B cell (primary cell): ENCODE results near the gene CBX7. TPM values are rescaled to one million over a fixed set of nuclear protein-coding genes. Genes with fewer than 3 reads are reported as not detected.

Experiments used
- ATAC-seq: fragments of 200-7000 bp; cut with Tn5 transposase; one replicate; pipeline ENCODE4 v1.10.0; 2021; ENCODE audit warnings: low read depth, mild to moderate bottlenecking, moderate number of reproducible peaks, moderate library complexity
- CTCF ChIA-PET: fragments of 350-600 bp; sonication (Branson Sonifier 250); formaldehyde crosslinking; loops from one replicate; lab custom pipeline; 2021; ENCODE audit warnings: antibody characterized with exemption, inconsistent platforms; lab: Charles Lee
- POLR2A ChIA-PET: fragments of 350-600 bp; sonication (Branson Sonifier 250); formaldehyde crosslinking; loops from one replicate; lab custom pipeline; 2021; ENCODE audit warnings: antibody characterized with exemption; lab: Charles Lee
- DNase-seq: peaks from one replicate; pipeline ENCODE4 v3.0.0; 2013
- H2AFZ ChIP-seq: 2 replicates; pipeline ENCODE4 v1.6.1; 2012; ENCODE audit warnings: mild to moderate bottlenecking, low read depth, low read length; ENCODE audit not compliant: insufficient read depth, poor library complexity, severe bottlenecking
- H3K27ac ChIP-seq, 2 donors: 1 replicate in 1 of 2; 2 replicates in 1 of 2; pipeline ENCODE4 v1.5.1; 2012 to 2013; ENCODE audit warnings: low read length in 2 of 2, mild to moderate bottlenecking in 2 of 2, moderate library complexity in 1 of 2
- H3K27me3 ChIP-seq, 4 experiments: fragments of 200-600 bp in 1 of 4; sonication (generic) in 1 of 4; replicated peaks in 1 of 4; 1 replicate in 2 of 4; 2 replicates in 2 of 4; pipeline versions ENCODE4 v1.6.1 to v1.7.0; 2013 to 2016; ENCODE audit warnings: low read length in 3 of 4, mild to moderate bottlenecking in 2 of 4, mixed read lengths in 1 of 4, moderate library complexity in 1 of 4; ENCODE audit not compliant: insufficient read depth in 4 of 4, control insufficient read depth in 3 of 4; ENCODE audit errors: control extremely low read depth in 1 of 4
- H3K36me3 ChIP-seq, 2 experiments: replicated peaks in 1 of 2; 1 replicate in 1 of 2; 2 replicates in 1 of 2; pipeline versions ENCODE4 v1.6.1 to v1.7.1; 2013; ENCODE audit warnings: low read length in 1 of 2; ENCODE audit not compliant: insufficient read depth in 2 of 2, control insufficient read depth in 1 of 2; ENCODE audit errors: control extremely low read depth in 1 of 2, extremely low read depth in 1 of 2
- H3K4me1 ChIP-seq, 2 donors: fragments of 200-600 bp in 1 of 2; sonication (generic) in 1 of 2; 1 replicate in 1 of 2; 2 replicates in 1 of 2; pipeline versions ENCODE4 v1.5.1 to v1.6.1; 2013 to 2017; ENCODE audit warnings: low read length in 2 of 2; ENCODE audit not compliant: control insufficient read depth in 2 of 2, insufficient read depth in 2 of 2
- H3K4me2 ChIP-seq: replicated peaks from 2 replicates; pipeline ENCODE3; 2012; ENCODE audit warnings: mild to moderate bottlenecking, low read depth, low read length; ENCODE audit not compliant: poor library complexity, severe bottlenecking
- H3K4me3 ChIP-seq, 5 experiments: fragments of 200-600 bp in 1 of 5; sonication (generic) in 1 of 5; 1 replicate in 3 of 5; 2 replicates in 2 of 5; pipeline versions ENCODE4 v1.5.1 to v1.7.0; 2011 to 2016; ENCODE audit warnings: low read length in 4 of 5, mild to moderate bottlenecking in 4 of 5, low read depth in 2 of 5, control low read depth in 1 of 5, moderate library complexity in 1 of 5; ENCODE audit not compliant: insufficient read depth in 1 of 5; ENCODE audit errors: control extremely low read depth in 1 of 5, extremely low read depth in 1 of 5
- H3K79me2 ChIP-seq: fragments of 200-600 bp; sonication (generic); one replicate; pipeline ENCODE4 v1.6.0; 2016; ENCODE audit warnings: low read length; ENCODE audit not compliant: control insufficient read depth, insufficient read depth
- H3K9ac ChIP-seq: fragments of 200-600 bp; sonication (generic); 2 replicates; pipeline ENCODE4 v1.6.1; 2017; ENCODE audit warnings: mild to moderate bottlenecking, low read length, moderate library complexity
- H3K9me3 ChIP-seq, 3 donors: one replicate each; pipeline versions ENCODE4 v1.6.1 to v1.7.1; 2013; ENCODE audit warnings: low read length in 2 of 3; ENCODE audit not compliant: control insufficient read depth in 2 of 3, insufficient read depth in 1 of 3; ENCODE audit errors: control extremely low read depth in 1 of 3
- H4K20me1 ChIP-seq: 2 replicates; pipeline ENCODE4 v1.6.0; 2012; ENCODE audit warnings: mild to moderate bottlenecking, low read length; ENCODE audit not compliant: insufficient read depth, control insufficient read depth, poor library complexity, severe bottlenecking
- H3K27ac Mint-ChIP-seq: one replicate; pipeline ENCODE4 v1.8.0; 2021; ENCODE audit warnings: mixed read lengths
- H3K27me3 Mint-ChIP-seq: one replicate; pipeline ENCODE4 v1.8.0; 2021; ENCODE audit warnings: mixed read lengths
- H3K4me1 Mint-ChIP-seq: one replicate; pipeline ENCODE4 v1.8.0; 2021; ENCODE audit warnings: mixed read lengths
- H3K4me3 Mint-ChIP-seq: one replicate; pipeline ENCODE4 v1.8.0; 2021; ENCODE audit warnings: mixed read lengths
- H3K9me3 Mint-ChIP-seq: one replicate; pipeline ENCODE4 v1.8.0; 2022; ENCODE audit warnings: mixed read lengths; ENCODE audit not compliant: insufficient read depth
- EZH2 ChIP-seq: IDR thresholded peaks from 2 replicates; pipeline ENCODE4 v1.6.1; 2012; ENCODE audit warnings: borderline replicate concordance, low read depth, mild to moderate bottlenecking, moderate library complexity, low read length; ENCODE audit not compliant: insufficient read depth, poor library complexity, severe bottlenecking
- WGBS: methylation state at CpG from one replicate; pipeline ENCODE4 v1.1.5; 2013; ENCODE audit warnings: missing lambda C conversion rate; ENCODE audit not compliant: insufficient coverage; 5-methylcytosine and 5-hydroxymethylcytosine counted together
- intact Hi-C: fragments of 100-400 bp; cut with micrococcal nuclease; formaldehyde crosslinking; loops from one replicate; pipeline ENCODE4 v1.10.0; 2022
- polyA plus RNA-seq: library from polyadenylated mRNA; depleted of rRNA; stranded (reverse); fragments of >200 nt; gene quantifications from 2 replicates; pipeline ENCODE4 v1.2.3, GENCODE V29; 2012
- total RNA-seq, 2 donors: library from RNA; stranded (reverse); fragments of 120-200 nt in 1 of 2; gene quantifications; 1 replicate in 1 of 2; 2 replicates in 1 of 2; pipeline versions ENCODE4 v1.2.3 to v1.2.4, GENCODE V29; 2013 to 2022
- TF ChIP-seq, protein P1 (sequence below): fragments of 200-600 bp; IDR thresholded peaks from one replicate; pipeline ENCODE4 v1.8.0; 2022; ENCODE audit warnings: antibody characterized with exemption, mild to moderate bottlenecking

CBX7 gene
- total and polyA plus RNA-seq, 2 donors (not counting 1 experiment from before 2014, with no cell fraction given): 83.6 to 141 TPM

DNA sequence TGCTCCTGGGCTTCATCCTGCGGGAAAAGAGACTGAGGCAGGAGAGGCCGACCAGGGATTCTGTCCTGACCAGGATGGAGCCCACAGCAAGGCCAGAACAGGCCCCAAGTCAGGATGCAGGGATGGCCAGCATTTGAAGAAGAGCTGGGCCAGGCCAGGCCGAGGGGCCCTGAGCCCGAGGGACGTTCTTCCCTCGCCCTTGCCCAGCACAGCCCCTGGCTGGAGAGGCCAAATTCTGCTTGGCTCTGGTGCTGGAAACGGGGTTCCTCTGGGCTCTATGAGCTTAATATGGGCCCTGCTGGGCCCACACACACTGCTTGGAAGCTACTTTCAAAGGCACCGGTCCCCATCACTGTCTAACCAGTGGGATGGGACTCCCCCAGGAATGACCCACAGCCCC is 67.8 kb downstream of the CBX7 start:
- ChIA-PET POLR2A (interaction anchor here (0.6 to 1.5 kb wide), 3 partner anchors 12 to 71 kb away, joined by 3 to 5 read pairs (median 3); no protein-coding TSS in a partner anchor), CTCF (no interaction called here)
- Histone ChIP-seq H3K4me2 (no peak overlapping the region), H3K9me3 (no peaks in the 10 kb centered on the region), H3K36me3 (peaks cover 6 to 55% of the 10 kb centered on the region in 2 experiments), H3K4me3 (no peak overlapping the region), H3K4me1 (peaks cover 16 to 25% of the 10 kb centered on the region in 2 donors), H3K79me2 (peaks cover 40% of the 10 kb centered on the region), H4K20me1 (peaks cover 11% of the 10 kb centered on the region), H2AFZ (no peak overlapping the region), H3K9ac (no peak overlapping the region), H3K27ac (no peak overlapping the region), H3K27me3 (no peaks in the 10 kb centered on the region)
- intact Hi-C loops: no loop called here
- 97% methylated on average over 8 of the region's 8 CpGs for WGBS
- no peak for ATAC-seq
- H3K27ac Mint-ChIP-seq: no peak overlapping the region
- H3K27me3 Mint-ChIP-seq: no peaks in the 10 kb centered on the region
- H3K4me3 Mint-ChIP-seq: no peak overlapping the region
- DNase-seq: no peak
- TF ChIP-seq, protein P1, sequence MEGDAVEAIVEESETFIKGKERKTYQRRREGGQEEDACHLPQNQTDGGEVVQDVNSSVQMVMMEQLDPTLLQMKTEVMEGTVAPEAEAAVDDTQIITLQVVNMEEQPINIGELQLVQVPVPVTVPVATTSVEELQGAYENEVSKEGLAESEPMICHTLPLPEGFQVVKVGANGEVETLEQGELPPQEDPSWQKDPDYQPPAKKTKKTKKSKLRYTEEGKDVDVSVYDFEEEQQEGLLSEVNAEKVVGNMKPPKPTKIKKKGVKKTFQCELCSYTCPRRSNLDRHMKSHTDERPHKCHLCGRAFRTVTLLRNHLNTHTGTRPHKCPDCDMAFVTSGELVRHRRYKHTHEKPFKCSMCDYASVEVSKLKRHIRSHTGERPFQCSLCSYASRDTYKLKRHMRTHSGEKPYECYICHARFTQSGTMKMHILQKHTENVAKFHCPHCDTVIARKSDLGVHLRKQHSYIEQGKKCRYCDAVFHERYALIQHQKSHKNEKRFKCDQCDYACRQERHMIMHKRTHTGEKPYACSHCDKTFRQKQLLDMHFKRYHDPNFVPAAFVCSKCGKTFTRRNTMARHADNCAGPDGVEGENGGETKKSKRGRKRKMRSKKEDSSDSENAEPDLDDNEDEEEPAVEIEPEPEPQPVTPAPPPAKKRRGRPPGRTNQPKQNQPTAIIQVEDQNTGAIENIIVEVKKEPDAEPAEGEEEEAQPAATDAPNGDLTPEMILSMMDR: no peak
- no peak for TF ChIP-seq EZH2
- no peaks in the 10 kb centered on the region for H3K9me3 Mint-ChIP-seq
- H3K4me1 Mint-ChIP-seq: peaks cover 33% of the 10 kb centered on the region

DNA sequence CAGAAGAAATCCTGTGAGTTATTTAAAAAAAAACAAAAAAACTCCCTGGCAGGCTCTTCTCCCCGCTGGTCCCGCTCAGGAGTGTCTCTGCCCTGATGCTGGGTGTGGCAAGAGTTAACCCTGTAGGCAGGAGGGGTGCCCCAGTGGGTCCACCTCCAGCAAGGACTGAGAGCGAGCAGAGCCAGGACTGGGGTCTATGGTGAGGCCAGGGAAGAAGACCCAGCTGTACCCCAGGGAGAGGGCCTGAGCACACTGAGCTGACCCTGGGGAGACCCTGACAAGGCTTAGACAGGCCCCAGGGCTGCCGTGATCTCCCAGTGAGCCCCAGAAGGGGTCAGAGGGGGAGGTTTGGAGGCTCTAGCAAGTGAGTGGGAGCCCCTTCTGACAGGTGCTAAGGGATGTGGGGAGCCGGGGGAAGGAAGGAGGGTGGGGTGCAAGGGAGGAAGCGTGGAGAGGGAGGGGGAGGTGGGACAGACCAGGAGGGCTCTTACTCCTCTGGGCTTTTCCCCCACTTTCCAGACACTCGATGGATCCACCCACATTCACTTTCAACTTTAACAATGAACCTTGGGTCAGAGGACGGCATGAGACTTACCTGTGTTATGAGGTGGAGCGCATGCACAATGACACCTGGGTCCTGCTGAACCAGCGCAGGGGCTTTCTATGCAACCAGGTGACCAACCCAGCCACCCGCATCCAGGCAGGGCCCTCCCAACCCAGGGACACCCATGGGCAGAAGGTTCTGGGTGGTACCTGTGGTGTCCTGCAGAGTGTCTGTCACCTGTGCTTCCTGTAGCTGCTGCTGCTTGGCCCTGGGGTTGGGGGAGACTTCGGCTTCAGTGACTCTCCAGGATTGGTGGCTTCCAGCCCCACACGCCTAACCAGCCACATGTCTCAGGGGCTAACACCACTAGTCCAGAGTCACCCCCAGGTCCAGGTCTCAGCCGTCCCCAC is 69.0 kb downstream of the CBX7 start:
- Histone ChIP-seq H3K27ac (no peak overlapping the region), H2AFZ (no peak overlapping the region), H3K4me3 (no peak overlapping the region), H3K4me1 (peaks cover 20 to 34% of the 10 kb centered on the region in 2 donors), H4K20me1 (peaks cover 11% of the 10 kb centered on the region), H3K27me3 (no peaks in the 10 kb centered on the region), H3K4me2 (no peak overlapping the region), H3K9me3 (no peaks in the 10 kb centered on the region), H3K9ac (no peak overlapping the region), H3K36me3 (peaks cover 6 to 61% of the 10 kb centered on the region in 2 experiments), H3K79me2 (peaks cover 51% of the 10 kb centered on the region)
- intact Hi-C loops: no loop called here
- peaks cover 31% of the 10 kb centered on the region for H3K4me1 Mint-ChIP-seq
- H3K27ac Mint-ChIP-seq: no peak overlapping the region
- ATAC-seq: no peak
- ChIA-PET CTCF (no interaction called here), POLR2A (interaction anchor here (0.6 to 0.7 kb wide), 3 partner anchors 8 to 68 kb away, joined by 4 to 18 read pairs (median 6); no protein-coding TSS in a partner anchor)
- TF ChIP-seq EZH2: no peak
- TF ChIP-seq, protein P1: no peak
- no peaks in the 10 kb centered on the region for H3K27me3 Mint-ChIP-seq
- DNase-seq: no peak
- H3K4me3 Mint-ChIP-seq: no peak overlapping the region
- H3K9me3 Mint-ChIP-seq: no peaks in the 10 kb centered on the region
- 92% methylated on average over 10 of the region's 14 CpGs for WGBS
